Neuronal stem cell (in vitro differentiated cells): ENCODE results near the gene PRKCB.

ENCODE experiments used
- DNase-seq: peaks from one replicate; pipeline ENCODE4 v3.0.0-alpha.2; 2013; ENCODE audit warnings: low spot score
- H2AFZ ChIP-seq: one replicate; pipeline ENCODE4 v1.6.1; 2013; ENCODE audit warnings: mild to moderate bottlenecking, low read length, inconsistent platforms
- H2AK5ac ChIP-seq: 2 replicates; pipeline ENCODE4 v1.6.1; 2013; ENCODE audit warnings: low read depth, mild to moderate bottlenecking, inconsistent platforms, low read length, moderate library complexity, mixed read lengths
- H2BK120ac ChIP-seq: 2 replicates; pipeline ENCODE4 v1.6.1; 2013; ENCODE audit warnings: low read depth, mild to moderate bottlenecking, inconsistent platforms, low read length, moderate library complexity, mixed read lengths
- H2BK12ac ChIP-seq: one replicate; pipeline ENCODE4 v1.6.1; 2013; ENCODE audit warnings: low read length, inconsistent platforms
- H2BK15ac ChIP-seq: 2 replicates; pipeline ENCODE4 v1.6.1; 2013; ENCODE audit warnings: mild to moderate bottlenecking, low read length, inconsistent platforms, mixed read lengths
- H2BK5ac ChIP-seq: one replicate; pipeline ENCODE4 v1.6.1; 2013; ENCODE audit warnings: inconsistent platforms, mild to moderate bottlenecking, low read length, moderate library complexity
- H3K14ac ChIP-seq: one replicate; pipeline ENCODE4 v1.6.1; 2013; ENCODE audit warnings: low read length, inconsistent platforms
- H3K18ac ChIP-seq: 2 replicates; pipeline ENCODE4 v1.6.1; 2013; ENCODE audit warnings: low read length, inconsistent platforms
- H3K23ac ChIP-seq: 2 replicates; pipeline ENCODE4 v1.6.1; 2013; ENCODE audit warnings: low read depth, mild to moderate bottlenecking, mixed read lengths, low read length, inconsistent platforms; ENCODE audit not compliant: poor library complexity
- H3K27ac ChIP-seq: replicated peaks from 3 replicates; pipeline ENCODE4 v1.5.1; 2013; ENCODE audit warnings: low read length, inconsistent platforms
- H3K27me3 ChIP-seq, 3 experiments: 2 replicates each; pipeline ENCODE4 v1.6.1; 2013; ENCODE audit warnings: low read length in 3 of 3, mild to moderate bottlenecking in 2 of 3, inconsistent platforms in 1 of 3, low read depth in 1 of 3, mixed read lengths in 1 of 3, moderate library complexity in 1 of 3; ENCODE audit not compliant: control insufficient read depth in 3 of 3, insufficient read depth in 3 of 3
- H3K36me3 ChIP-seq, 2 donors: replicated peaks in 1 of 2; 2 replicates each; pipeline ENCODE4 v1.6.1; 2013; ENCODE audit warnings: low read length in 2 of 2; ENCODE audit not compliant: control insufficient read depth in 2 of 2, insufficient read depth in 2 of 2
- H3K4ac ChIP-seq: 2 replicates; pipeline ENCODE4 v1.6.1; 2013; ENCODE audit warnings: inconsistent platforms, mild to moderate bottlenecking, low read length, moderate library complexity
- H3K4me1 ChIP-seq, 2 donors: 1 replicate in 1 of 2; 2 replicates in 1 of 2; pipeline ENCODE4 v1.6.1; 2013; ENCODE audit warnings: low read length in 2 of 2, low read depth in 1 of 2; ENCODE audit not compliant: control insufficient read depth in 2 of 2, insufficient read depth in 1 of 2
- H3K4me2 ChIP-seq: one replicate; pipeline ENCODE4 v1.6.1; 2013; ENCODE audit warnings: mild to moderate bottlenecking, low read length, inconsistent platforms; ENCODE audit not compliant: insufficient read depth, poor library complexity, severe bottlenecking
- H3K4me3 ChIP-seq, 2 donors: 2 replicates each; pipeline ENCODE4 v1.5.1; 2013; ENCODE audit warnings: low read length in 2 of 2, mild to moderate bottlenecking in 2 of 2, inconsistent platforms in 1 of 2, moderate library complexity in 1 of 2
- H3K79me1 ChIP-seq: one replicate; pipeline ENCODE4 v1.6.1; 2013; ENCODE audit warnings: low read depth, mild to moderate bottlenecking, inconsistent platforms, low read length, moderate library complexity
- H3K9ac ChIP-seq: one replicate; pipeline ENCODE4 v1.6.1; 2013; ENCODE audit warnings: mild to moderate bottlenecking, low read depth, low read length, inconsistent platforms; ENCODE audit not compliant: poor library complexity
- H3K9me3 ChIP-seq, 2 donors: replicated peaks in 1 of 2; 2 replicates each; pipeline versions ENCODE3 to v1.6.1; 2013; ENCODE audit warnings: low read length in 2 of 2, mild to moderate bottlenecking in 2 of 2, inconsistent platforms in 1 of 2, low read depth in 1 of 2, mixed read lengths in 1 of 2, moderate library complexity in 1 of 2; ENCODE audit not compliant: control insufficient read depth in 2 of 2, insufficient read depth in 1 of 2
- H4K8ac ChIP-seq: one replicate; pipeline ENCODE4 v1.6.1; 2013; ENCODE audit warnings: low read depth, mild to moderate bottlenecking, inconsistent platforms, low read length, moderate library complexity
- H4K91ac ChIP-seq: one replicate; pipeline ENCODE4 v1.6.1; 2013; ENCODE audit warnings: low read length, low read depth, mild to moderate bottlenecking, inconsistent platforms; ENCODE audit not compliant: poor library complexity
- WGBS, 2 donors: extraction: QIAGEN DNeasy Blood & Tissue Kit; methylation state at CpG; one replicate each; pipeline ENCODE4 v1.1.7; 2013; ENCODE audit warnings: missing lambda C conversion rate in 2 of 2, mixed read lengths in 1 of 2; ENCODE audit not compliant: insufficient read length in 2 of 2, insufficient replicate concordance in 1 of 2; ENCODE audit errors: extremely low coverage in 2 of 2; 5-methylcytosine and 5-hydroxymethylcytosine counted together

Gene PRKCB

DNA sequence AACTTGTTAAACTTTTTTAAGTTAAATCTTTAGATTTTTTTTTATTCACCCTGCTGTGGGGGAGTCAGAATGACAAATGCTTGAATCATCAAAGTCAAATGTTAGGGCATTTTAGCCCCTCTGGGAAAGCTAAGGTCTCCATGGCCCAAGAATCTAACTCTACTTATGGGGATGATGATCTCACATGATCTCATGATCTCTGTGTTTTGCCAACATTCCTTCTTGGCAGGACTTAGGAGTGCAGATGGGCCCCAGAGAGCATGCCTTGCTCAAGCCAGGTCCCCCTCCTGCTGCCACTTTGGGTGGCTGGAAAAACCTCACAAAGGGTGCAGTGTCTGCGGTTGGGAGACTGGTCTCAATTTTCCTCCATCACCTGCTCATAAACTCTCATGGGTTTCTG lies 108.6 kb downstream of the PRKCB start:
- Histone ChIP-seq H3K4me3 (no peak overlapping the region), H3K4me1 (peaks cover 0 to 12% of the 10 kb centered on the region in 2 donors), H3K4ac (no peak overlapping the region), H3K79me1 (no peaks in the 10 kb centered on the region), H3K36me3 (no peaks in the 10 kb centered on the region), H4K8ac (no peak overlapping the region), H2BK5ac (no peak overlapping the region), H3K18ac (no peak overlapping the region), H3K9ac (no peak overlapping the region), H3K4me2 (no peak overlapping the region), H3K14ac (no peak overlapping the region), H2BK15ac (no peak overlapping the region), H2AFZ (no peak overlapping the region), H3K27ac (no peak overlapping the region), H3K27me3 (peaks cover 0 to 4% (median 0%) of the 10 kb centered on the region in 3 experiments), H2BK12ac (no peak overlapping the region), H3K23ac (no peak overlapping the region), H4K91ac (no peak overlapping the region), H3K9me3 (no peaks in the 10 kb centered on the region), H2AK5ac (no peak overlapping the region), H2BK120ac (no peak overlapping the region)
- WGBS, 2 donors = no CpG with 5 or more reads among the region's 1 CpG
- DNase-seq = no peak

DNA sequence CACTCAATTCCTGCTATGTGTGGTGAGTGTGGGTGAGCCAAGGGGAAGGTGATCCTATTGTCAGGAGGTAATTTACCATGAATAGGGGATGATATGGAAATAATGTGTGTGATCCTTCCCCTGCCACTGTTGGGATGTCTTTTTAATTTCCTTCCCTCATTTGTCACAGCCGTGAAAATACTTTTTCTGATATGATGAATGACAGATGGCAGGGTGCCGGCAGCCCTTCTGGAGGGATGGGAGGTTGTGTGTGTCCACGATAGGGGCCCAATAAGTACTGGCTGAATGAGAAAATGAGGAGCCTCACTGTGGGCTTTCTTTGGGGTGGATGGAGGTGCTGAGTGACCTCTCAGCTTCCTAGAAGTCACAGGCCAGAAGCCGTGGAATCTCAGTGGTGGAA lies 109.5 kb downstream of the PRKCB start:
- H3K14ac ChIP-seq = no peak overlapping the region
- H3K9me3 ChIP-seq = no peaks in the 10 kb centered on the region
- H2BK5ac ChIP-seq = no peak overlapping the region
- H3K27ac ChIP-seq = no peak overlapping the region
- H3K4me1 ChIP-seq = peaks cover 0 to 12% of the 10 kb centered on the region in 2 donors
- no peaks in the 10 kb centered on the region for H3K79me1 ChIP-seq
- H4K91ac ChIP-seq = no peak overlapping the region
- no peak overlapping the region for H4K8ac ChIP-seq
- H3K23ac ChIP-seq = no peak overlapping the region
- no peak overlapping the region for H2BK12ac ChIP-seq
- H2AK5ac ChIP-seq = no peak overlapping the region
- no peak for DNase-seq
- H3K4ac ChIP-seq = no peak overlapping the region
- H3K18ac ChIP-seq = no peak overlapping the region
- H3K4me2 ChIP-seq = no peak overlapping the region
- no peak overlapping the region for H2AFZ ChIP-seq
- H2BK15ac ChIP-seq = no peak overlapping the region
- H3K36me3 ChIP-seq = no peaks in the 10 kb centered on the region
- H3K4me3 ChIP-seq = no peak overlapping the region
- no peak overlapping the region for H2BK120ac ChIP-seq
- no peak overlapping the region for H3K9ac ChIP-seq
- no CpG with 5 or more reads among the region's 4 CpGs for WGBS, 2 donors
- peaks cover 0 to 4% (median 0%) of the 10 kb centered on the region in 3 experiments for H3K27me3 ChIP-seq

GRCh38 chr16:23947838-23948237 lies 112.1 kb downstream of the PRKCB start:
- Histone ChIP-seq H3K9me3 (no peaks in the 10 kb centered on the region), H2BK12ac (no peak overlapping the region), H3K27ac (no peak overlapping the region), H3K4me3 (no peak overlapping the region), H2BK120ac (no peak overlapping the region), H3K4me2 (no peak overlapping the region), H3K14ac (no peak overlapping the region), H2BK15ac (no peak overlapping the region), H3K36me3 (no peaks in the 10 kb centered on the region), H2AK5ac (no peak overlapping the region), H4K8ac (no peak overlapping the region), H2AFZ (no peak overlapping the region), H4K91ac (no peak overlapping the region), H3K4me1 (peaks cover 0 to 20% of the 10 kb centered on the region in 2 donors), H3K79me1 (no peaks in the 10 kb centered on the region), H3K27me3 (peaks cover 0 to 4% (median 0%) of the 10 kb centered on the region in 3 experiments), H2BK5ac (no peak overlapping the region), H3K4ac (no peak overlapping the region), H3K18ac (no peak overlapping the region), H3K9ac (no peak overlapping the region), H3K23ac (no peak overlapping the region)
- no peak for DNase-seq
- no CpG with 5 or more reads among the region's 4 CpGs for WGBS, 2 donors

GRCh38 chr16:23948949-23949411 lies 113.2 kb downstream of the PRKCB start:
- DNase-seq = no peak
- no peak overlapping the region for H4K8ac ChIP-seq
- no CpG with 5 or more reads among the region's 11 CpGs for WGBS, 2 donors
- no peak overlapping the region for H3K4me3 ChIP-seq
- H2BK120ac ChIP-seq = no peak overlapping the region
- no peaks in the 10 kb centered on the region for H3K79me1 ChIP-seq
- H3K18ac ChIP-seq = no peak overlapping the region
- H3K4me1 ChIP-seq = peaks cover 0 to 21% of the 10 kb centered on the region in 2 donors
- H4K91ac ChIP-seq = no peak overlapping the region
- no peak overlapping the region for H3K27ac ChIP-seq
- no peaks in the 10 kb centered on the region for H3K36me3 ChIP-seq
- H3K9me3 ChIP-seq = no peaks in the 10 kb centered on the region
- H2AK5ac ChIP-seq = no peak overlapping the region
- H3K4ac ChIP-seq = no peak overlapping the region
- no peak overlapping the region for H2AFZ ChIP-seq
- no peak overlapping the region for H3K23ac ChIP-seq
- H2BK15ac ChIP-seq = no peak overlapping the region
- H3K27me3 ChIP-seq = peaks cover 0 to 4% (median 0%) of the 10 kb centered on the region in 3 experiments
- H3K4me2 ChIP-seq = no peak overlapping the region
- no peak overlapping the region for H3K14ac ChIP-seq
- no peak overlapping the region for H2BK12ac ChIP-seq
- H3K9ac ChIP-seq = no peak overlapping the region
- no peak overlapping the region for H2BK5ac ChIP-seq
